Measurements from ENCODE around the gene TMX4.
"Not testable (repeated sequence)": the region's sequence is repeated elsewhere in the genome, so short reads cannot be mapped to it uniquely, and the experiment has no call there.

TMX4 gene

DNA sequence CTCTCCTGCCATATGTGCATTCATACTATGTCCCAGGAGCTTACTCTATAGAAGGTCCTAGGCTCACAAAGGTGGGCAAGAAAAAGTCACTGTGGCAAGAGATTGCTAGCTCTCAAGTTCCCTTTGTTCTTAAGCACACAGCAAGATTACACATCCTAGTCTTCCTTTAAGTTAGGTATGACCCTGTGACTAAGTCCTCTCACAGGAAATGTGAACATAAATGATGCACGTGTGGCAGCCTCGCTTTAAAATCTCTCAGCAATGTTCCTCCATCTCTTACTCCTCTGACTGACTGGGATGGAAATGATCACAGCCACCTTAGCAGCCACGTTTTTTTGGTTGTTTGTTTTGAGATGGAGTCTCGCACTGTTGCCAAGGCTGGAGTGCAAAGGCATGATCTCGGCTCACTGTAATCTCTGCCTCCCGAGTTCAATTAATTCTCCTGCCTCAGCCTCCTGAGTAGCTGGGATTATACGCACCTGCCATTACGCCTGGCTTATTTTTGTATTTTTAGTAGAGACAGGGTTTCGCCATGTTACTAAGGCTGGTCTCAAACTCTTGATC, 43.6 kb downstream of the TMX4 start:
- H3K4me3 ChIP-seq (ENCODE audit: low read length): no peak overlapping the region
- DNase-seq (ENCODE audit: low read depth, low spot score): no peak

GRCh38 chr20:7974785-7975435, 44.7 kb downstream of the TMX4 start:
- no peak overlapping the region for H3K4me3 ChIP-seq (ENCODE audit: low read length)
- no peak for DNase-seq (ENCODE audit: low read depth, low spot score)

- no peak overlapping the region for H3K4me3 ChIP-seq (ENCODE audit: low read length)
- no peak for DNase-seq (ENCODE audit: low read depth, low spot score)
Observed at GRCh38 chr20:7971536-7972280, 47.9 kb downstream of the TMX4 start.

- H3K4me3 ChIP-seq (ENCODE audit: low read length): no peak overlapping the region
- no peak for DNase-seq (ENCODE audit: low read depth, low spot score)
Observed at GRCh38 chr20:7967199-7967844, 52.2 kb downstream of the TMX4 start.

DNA sequence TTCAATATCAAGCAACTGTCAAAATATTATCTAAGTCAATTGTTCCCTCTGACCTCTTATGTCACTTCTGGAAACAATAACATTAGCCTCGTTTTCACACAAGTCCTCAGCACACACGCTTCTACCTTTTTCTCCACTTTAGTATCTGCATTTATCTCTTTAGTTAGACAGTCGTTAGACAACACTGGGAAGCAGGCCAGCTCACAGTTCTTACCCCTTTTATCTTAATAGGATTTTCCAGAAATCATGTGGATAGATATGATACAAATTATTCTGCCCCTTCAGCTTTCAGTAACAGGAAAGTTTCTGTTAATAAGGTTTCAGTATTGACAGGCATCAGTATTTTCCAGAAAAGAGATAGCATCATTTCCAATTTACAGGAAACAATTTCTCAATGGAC, 53.4 kb downstream of the TMX4 start:
- DNase-seq (ENCODE audit: low read depth, low spot score): no peak
- H3K4me3 ChIP-seq (ENCODE audit: low read length): no peak overlapping the region

DNA sequence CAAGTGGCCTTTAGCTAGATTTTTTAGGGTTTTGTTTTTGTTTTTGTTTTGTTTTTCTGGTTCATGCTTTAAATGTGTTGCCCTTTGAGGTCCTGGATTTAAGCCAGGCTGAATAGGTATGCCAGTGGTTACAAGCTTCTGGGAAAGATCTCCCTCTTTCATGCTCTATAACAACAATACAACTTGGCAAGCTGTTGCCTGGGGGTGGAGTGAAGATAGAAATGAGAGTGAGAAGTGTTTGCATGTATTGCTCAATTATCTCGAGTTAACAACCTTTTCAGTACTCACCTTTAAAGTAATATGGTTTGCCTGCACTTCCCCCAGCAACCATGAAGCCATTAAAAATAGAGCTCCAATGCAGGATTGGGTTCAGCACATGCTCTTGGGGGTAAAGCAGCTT, 60.1 kb downstream of the TMX4 start:
- H3K4me3 ChIP-seq (ENCODE audit: low read length): no peak overlapping the region
- DNase-seq (ENCODE audit: low read depth, low spot score): no peak

DNA sequence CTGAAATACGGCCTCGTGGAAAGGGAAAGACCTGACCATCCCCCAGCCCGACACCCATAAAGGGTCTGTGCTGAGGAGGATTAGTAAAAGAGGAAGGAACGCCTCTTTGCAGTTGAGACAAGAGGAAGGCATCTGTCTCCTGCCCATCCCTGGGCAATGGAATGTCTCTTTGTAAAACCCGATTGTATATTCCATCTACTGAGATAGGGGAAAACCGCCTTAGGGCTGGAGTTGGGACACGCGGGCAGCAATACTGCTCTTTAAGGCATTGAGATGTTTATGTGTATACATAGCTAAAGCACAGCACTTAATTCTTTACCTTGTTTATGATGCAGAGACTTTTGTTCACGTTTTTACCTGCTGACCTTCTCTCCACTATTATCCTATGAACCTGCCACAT, 63.0 kb downstream of the TMX4 start:
- H3K4me3 ChIP-seq (ENCODE audit: low read length); DNase-seq (ENCODE audit: low read depth, low spot score): not testable (repeated sequence)

GRCh38 chr20:7950387-7950786, 69.2 kb downstream of the TMX4 start:
- H3K4me3 ChIP-seq (ENCODE audit: low read length): no peak overlapping the region
- DNase-seq (ENCODE audit: low read depth, low spot score): no peak

DNA sequence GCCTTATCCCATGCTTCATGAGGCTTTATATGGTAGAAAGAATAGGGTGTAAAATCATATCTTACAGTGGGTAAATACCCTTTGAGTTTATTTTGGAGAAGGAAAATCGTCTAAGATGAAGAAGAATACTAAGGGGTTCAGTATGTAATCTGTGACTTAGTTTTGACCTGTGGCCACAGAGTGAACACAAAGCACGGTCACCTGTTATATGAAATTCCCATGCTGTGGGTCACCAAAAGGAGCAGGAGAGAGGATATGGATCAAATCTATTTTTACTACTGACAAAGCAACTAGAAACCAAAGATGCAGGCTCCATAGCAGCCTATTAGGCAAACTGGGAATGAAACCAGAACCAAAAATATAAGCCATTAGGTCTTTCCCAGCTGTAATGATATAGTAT, 75.7 kb downstream of the TMX4 start:
- no peak overlapping the region for H3K4me3 ChIP-seq (ENCODE audit: low read length)
- DNase-seq (ENCODE audit: low read depth, low spot score): no peak

GRCh38 chr20:7940341-7940740, 79.2 kb downstream of the TMX4 start, which contains the start of gene HAO1:
HAO1 (minus strand) TSS chr20:7940458; CDS start chr20:7940422, 36 bp downstream.
- DNase-seq (ENCODE audit: low read depth, low spot score): no peak
- H3K4me3 ChIP-seq (ENCODE audit: low read length): no peak within 1 kb of the TSS

DNA sequence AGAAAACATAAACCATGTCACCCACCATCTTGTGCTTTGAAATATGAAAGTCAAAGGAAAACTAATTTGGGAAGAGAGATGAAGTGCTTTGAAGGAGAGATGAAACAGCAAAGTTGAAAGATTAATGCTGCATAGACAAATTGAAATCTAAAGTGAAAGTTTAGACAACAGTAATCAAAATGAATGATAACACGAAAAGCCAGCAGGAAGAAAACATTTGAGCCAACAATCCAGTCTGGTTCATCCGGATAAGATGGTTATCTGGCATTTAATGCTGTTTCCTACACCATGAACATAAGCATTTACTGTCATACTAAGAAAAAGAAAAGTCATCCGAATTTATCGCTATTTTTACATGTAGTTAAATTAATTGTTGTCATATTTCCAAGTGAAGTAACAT, 79.9 kb downstream of the TMX4 start:
- no peak for DNase-seq (ENCODE audit: low read depth, low spot score)
- no peak overlapping the region for H3K4me3 ChIP-seq (ENCODE audit: low read length)

- no peak overlapping the region for H3K4me3 ChIP-seq (ENCODE audit: low read length)
- no peak for DNase-seq (ENCODE audit: low read depth, low spot score)
Observed at GRCh38 chr20:7938058-7938457, 81.5 kb downstream of the TMX4 start.

DNA sequence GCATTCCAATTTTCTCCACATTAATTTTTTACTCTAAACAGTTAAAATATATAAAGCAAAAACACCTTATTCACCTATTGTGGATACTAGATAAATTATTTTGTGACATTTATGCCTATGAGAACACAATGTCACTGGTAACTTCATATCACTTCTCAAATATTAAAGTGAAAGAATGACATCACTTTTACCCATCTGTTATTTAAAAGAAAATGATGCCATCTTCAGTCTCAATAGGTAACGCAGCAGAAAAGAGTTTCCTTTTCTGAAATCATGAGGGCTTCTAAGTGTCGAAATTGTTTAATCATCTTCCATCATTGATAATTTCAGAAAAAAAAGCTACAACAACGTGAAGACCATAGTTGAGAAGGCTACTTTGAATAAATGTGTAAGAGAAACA, 82.2 kb downstream of the TMX4 start:
- no peak for DNase-seq (ENCODE audit: low read depth, low spot score)
- no peak overlapping the region for H3K4me3 ChIP-seq (ENCODE audit: low read length)

- DNase-seq (ENCODE audit: low read depth, low spot score): no peak
Observed at GRCh38 chr20:7935027-7935551, 84.5 kb downstream of the TMX4 start.

DNA sequence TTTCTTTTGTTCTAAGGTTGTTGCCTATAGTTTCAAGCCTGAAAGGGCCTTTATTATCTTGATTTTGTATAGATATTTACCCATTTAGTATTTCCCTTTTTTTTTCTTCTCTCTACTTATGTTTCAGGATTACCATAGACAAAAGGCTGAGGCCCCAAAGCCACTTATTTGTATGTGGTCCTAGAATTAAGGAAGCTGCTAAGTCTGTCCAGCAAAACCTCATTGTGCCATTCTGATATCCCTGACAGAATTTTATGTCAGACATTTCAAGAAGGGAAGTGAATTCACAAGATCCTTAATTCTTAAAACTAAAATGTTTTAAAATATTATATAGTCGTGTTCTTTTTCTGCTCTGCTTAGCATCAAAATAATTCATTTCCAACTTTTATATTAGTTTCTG, 86.2 kb downstream of the TMX4 start:
- H3K4me3 ChIP-seq (ENCODE audit: low read length): no peak overlapping the region
- DNase-seq (ENCODE audit: low read depth, low spot score): no peak

More at GRCh38 chr20:7935027-7935551, 84.5 kb downstream of the TMX4 start:
- H3K4me3 ChIP-seq (ENCODE audit: low read length): no peak overlapping the region

DNA sequence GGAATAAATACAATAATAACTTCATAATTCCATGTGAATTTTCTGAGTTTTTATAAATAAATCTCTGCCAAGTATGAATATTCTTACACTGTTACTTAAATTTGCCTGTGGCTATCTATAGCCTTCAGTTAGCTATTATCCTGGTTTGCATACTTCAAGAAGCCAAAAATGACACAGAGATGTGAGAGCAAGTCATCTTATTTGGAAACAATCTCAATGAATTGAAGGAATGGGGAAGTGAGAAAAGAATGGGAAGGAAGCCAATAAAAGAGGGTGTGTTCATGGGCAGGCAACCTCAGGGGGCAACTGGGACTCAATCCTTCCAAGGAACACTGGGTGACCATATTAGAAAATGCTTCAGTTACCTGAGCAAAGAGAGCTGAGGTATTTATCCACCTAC, 89.2 kb downstream of the TMX4 start:
- H3K4me3 ChIP-seq (ENCODE audit: low read length): no peak overlapping the region
- no peak for DNase-seq (ENCODE audit: low read depth, low spot score)
